Measurements from ENCODE around the gene GSTO2.

DNA sequence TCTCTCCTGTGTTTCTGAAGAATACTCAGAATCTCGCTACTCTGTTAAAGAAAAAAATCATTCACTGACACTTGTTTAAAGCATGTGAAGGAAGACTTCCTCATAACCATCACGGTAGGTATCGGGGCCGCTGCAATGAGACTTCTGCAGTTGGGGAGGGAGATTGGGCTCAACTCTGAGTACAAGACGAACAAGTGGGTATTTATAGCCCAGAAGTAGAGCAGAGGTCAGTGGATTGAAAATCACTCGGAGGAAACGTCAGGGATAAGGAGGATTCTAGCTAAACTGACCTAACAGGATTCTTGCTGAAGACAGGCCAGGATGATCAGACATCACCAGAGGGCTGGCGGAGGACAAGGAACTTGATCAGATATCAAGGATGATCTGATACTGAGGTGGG, 35.9 kb downstream of the GSTO2 start:
- TF ChIP-seq, protein P1, sequence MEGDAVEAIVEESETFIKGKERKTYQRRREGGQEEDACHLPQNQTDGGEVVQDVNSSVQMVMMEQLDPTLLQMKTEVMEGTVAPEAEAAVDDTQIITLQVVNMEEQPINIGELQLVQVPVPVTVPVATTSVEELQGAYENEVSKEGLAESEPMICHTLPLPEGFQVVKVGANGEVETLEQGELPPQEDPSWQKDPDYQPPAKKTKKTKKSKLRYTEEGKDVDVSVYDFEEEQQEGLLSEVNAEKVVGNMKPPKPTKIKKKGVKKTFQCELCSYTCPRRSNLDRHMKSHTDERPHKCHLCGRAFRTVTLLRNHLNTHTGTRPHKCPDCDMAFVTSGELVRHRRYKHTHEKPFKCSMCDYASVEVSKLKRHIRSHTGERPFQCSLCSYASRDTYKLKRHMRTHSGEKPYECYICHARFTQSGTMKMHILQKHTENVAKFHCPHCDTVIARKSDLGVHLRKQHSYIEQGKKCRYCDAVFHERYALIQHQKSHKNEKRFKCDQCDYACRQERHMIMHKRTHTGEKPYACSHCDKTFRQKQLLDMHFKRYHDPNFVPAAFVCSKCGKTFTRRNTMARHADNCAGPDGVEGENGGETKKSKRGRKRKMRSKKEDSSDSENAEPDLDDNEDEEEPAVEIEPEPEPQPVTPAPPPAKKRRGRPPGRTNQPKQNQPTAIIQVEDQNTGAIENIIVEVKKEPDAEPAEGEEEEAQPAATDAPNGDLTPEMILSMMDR (IDR thresholded peaks at IDR 0.05) = no peak
- TF ChIP-seq EP300 (IDR thresholded peaks at IDR 0.05) (no peak), POLR2A (IDR thresholded peaks at IDR 0.05) (no peak)
